Measurements from ENCODE around the gene PIEZO1. TPM values are rescaled to one million over a fixed set of nuclear protein-coding genes. Genes with fewer than 3 reads are reported as not detected.
"Not testable (repeated sequence)": the region's sequence is repeated elsewhere in the genome, so short reads cannot be mapped to it uniquely, and the experiment has no call there.

Gene PIEZO1
- total RNA-seq, 4 donors from 2014 or later: 105 to 248 (median 172) TPM

- WGBS, 2 donors (ENCODE audit: low coverage in 1 of 2): 60 to 76% methylated on average over 3 to 10 of the region's 10 CpGs
- no peak overlapping the region for H3K27ac ChIP-seq
- H3K9me3 ChIP-seq: no peaks in the 10 kb centered on the region
- no peak for ATAC-seq
- H3K4me3 ChIP-seq: no peak overlapping the region
- no peak for TF ChIP-seq EP300 (IDR thresholded peaks at IDR 0.05)
- TF ChIP-seq, protein P1, sequence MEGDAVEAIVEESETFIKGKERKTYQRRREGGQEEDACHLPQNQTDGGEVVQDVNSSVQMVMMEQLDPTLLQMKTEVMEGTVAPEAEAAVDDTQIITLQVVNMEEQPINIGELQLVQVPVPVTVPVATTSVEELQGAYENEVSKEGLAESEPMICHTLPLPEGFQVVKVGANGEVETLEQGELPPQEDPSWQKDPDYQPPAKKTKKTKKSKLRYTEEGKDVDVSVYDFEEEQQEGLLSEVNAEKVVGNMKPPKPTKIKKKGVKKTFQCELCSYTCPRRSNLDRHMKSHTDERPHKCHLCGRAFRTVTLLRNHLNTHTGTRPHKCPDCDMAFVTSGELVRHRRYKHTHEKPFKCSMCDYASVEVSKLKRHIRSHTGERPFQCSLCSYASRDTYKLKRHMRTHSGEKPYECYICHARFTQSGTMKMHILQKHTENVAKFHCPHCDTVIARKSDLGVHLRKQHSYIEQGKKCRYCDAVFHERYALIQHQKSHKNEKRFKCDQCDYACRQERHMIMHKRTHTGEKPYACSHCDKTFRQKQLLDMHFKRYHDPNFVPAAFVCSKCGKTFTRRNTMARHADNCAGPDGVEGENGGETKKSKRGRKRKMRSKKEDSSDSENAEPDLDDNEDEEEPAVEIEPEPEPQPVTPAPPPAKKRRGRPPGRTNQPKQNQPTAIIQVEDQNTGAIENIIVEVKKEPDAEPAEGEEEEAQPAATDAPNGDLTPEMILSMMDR (IDR thresholded peaks at IDR 0.05): no peak
- no peak for TF ChIP-seq POLR2AphosphoS5 (IDR thresholded peaks at IDR 0.05)
- no peak for TF ChIP-seq POLR2A (IDR thresholded peaks at IDR 0.05)
- no peaks in the 10 kb centered on the region for H3K27me3 ChIP-seq
- H3K4me1 ChIP-seq: no peaks in the 10 kb centered on the region
- H3K36me3 ChIP-seq: peaks cover 0 to 22% of the 10 kb centered on the region in 2 donors
Observed at GRCh38 chr16:88669980-88670379, 115.0 kb downstream of the PIEZO1 start.

DNA sequence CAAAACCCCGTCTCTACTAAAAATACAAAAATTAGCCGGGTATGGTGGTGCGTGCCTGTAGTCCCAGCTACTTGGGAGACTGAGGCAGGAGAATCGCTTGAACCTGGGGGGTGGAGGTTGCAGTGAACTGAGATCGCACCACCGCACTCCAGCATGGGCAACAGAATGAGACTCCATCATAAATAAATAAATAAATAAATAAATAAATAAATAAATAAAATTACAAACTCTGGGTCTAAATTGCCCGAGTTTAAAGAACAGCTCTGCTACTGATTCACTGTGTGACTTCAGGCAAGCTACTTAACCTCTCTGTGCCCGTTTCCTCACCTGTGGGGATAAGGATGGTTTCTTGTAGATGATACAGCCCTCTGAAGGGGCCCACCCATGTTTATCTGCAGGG lies 115.5 kb downstream of the PIEZO1 start:
- not testable (repeated sequence) for ATAC-seq, H3K9me3 ChIP-seq, H3K4me1 ChIP-seq, H3K27ac ChIP-seq, H3K4me3 ChIP-seq, H3K27me3 ChIP-seq
- peaks cover 0 to 22% of the 10 kb centered on the region in 2 donors for H3K36me3 ChIP-seq
- WGBS, 2 donors (ENCODE audit: low coverage in 1 of 2): 74 to 93% methylated on average over 2 to 8 of the region's 8 CpGs

GRCh38 chr16:88667461-88667860 lies 117.6 kb downstream of the PIEZO1 start:
- no peaks in the 10 kb centered on the region for H3K27me3 ChIP-seq
- ATAC-seq: no peak
- TF ChIP-seq, protein P1 (IDR thresholded peaks at IDR 0.05): no peak
- no peak for TF ChIP-seq EP300 (IDR thresholded peaks at IDR 0.05)
- TF ChIP-seq POLR2AphosphoS5 (IDR thresholded peaks at IDR 0.05): no peak
- TF ChIP-seq POLR2A (IDR thresholded peaks at IDR 0.05): no peak
- 0% methylated on average over 1 of the region's 5 CpGs; no CpG with 5 or more reads in 1 of the 2 donors for WGBS, 2 donors (ENCODE audit: low coverage in 1 of 2)
- H3K9me3 ChIP-seq: no peaks in the 10 kb centered on the region
- H3K36me3 ChIP-seq: peaks cover 0 to 10% of the 10 kb centered on the region in 2 donors
- peaks cover 0 to 15% (median 5%) of the 10 kb centered on the region in 3 donors for H3K4me1 ChIP-seq
- no peak overlapping the region for H3K4me3 ChIP-seq
- H3K27ac ChIP-seq: no peak overlapping the region

- Histone ChIP-seq H3K4me1 (peaks cover 0 to 30% (median 11%) of the 10 kb centered on the region in 3 donors), H3K27me3 (no peaks in the 10 kb centered on the region), H3K36me3 (peaks cover 0 to 4% of the 10 kb centered on the region in 2 donors), H3K27ac (no peak overlapping the region), H3K9me3 (no peaks in the 10 kb centered on the region), H3K4me3 (no peak overlapping the region)
- 81 to 93% methylated on average over 2 to 3 of the region's 3 CpGs for WGBS, 2 donors (ENCODE audit: low coverage in 1 of 2)
- no peak for ATAC-seq
- TF ChIP-seq EP300 (IDR thresholded peaks at IDR 0.05) (no peak), POLR2A (IDR thresholded peaks at IDR 0.05) (no peak), POLR2AphosphoS5 (IDR thresholded peaks at IDR 0.05) (no peak)
- TF ChIP-seq, protein P1 (IDR thresholded peaks at IDR 0.05): no peak
Observed at GRCh38 chr16:88665570-88665969, 119.5 kb downstream of the PIEZO1 start.

Other genes starting within 250 kb of the PIEZO1 start
- 10 to 100 TPM; 15.8 to 40.6 (median 23.3) TPM for gene ZC3H18, start 214.8 kb downstream of the PIEZO1 start, total RNA-seq
- gene IL17C, start 146.6 kb downstream of the PIEZO1 start, total RNA-seq: not detected
- 100 to 1,000 TPM in 1 of 4 donors, 10 to 100 TPM in 3; 19.9 to 135 (median 79.1) TPM for gene CYBA, start 134.2 kb downstream of the PIEZO1 start, total RNA-seq
- gene MVD, start 122.1 kb downstream of the PIEZO1 start, total RNA-seq: 10 to 100 TPM; 21.3 to 30.3 (median 26.6) TPM
- gene SNAI3, start 98.7 kb downstream of the PIEZO1 start, total RNA-seq: 1 to 10 TPM in 2 of 4 donors, under 1 TPM in 1, not detected in 1; 0.39 to 1.7 (median 1.1) TPM
- 10 to 100 TPM; 19.5 to 27.8 (median 22.3) TPM for gene RNF166, start 78.8 kb downstream of the PIEZO1 start, total RNA-seq
- gene CTU2, start 78.7 kb downstream of the PIEZO1 start, total RNA-seq: 10 to 100 TPM in 2 of 4 donors, 1 to 10 TPM in 2; 6.0 to 19.9 (median 10.7) TPM
- gene CDT1, start 18.6 kb upstream of the PIEZO1 start, total RNA-seq: 1 to 10 TPM in 1 of 4 donors, under 1 TPM in 1, not detected in 2; 0.92 to 2.0 TPM
- gene APRT, start 26.7 kb upstream of the PIEZO1 start, total RNA-seq: 100 to 1,000 TPM in 2 of 4 donors, 10 to 100 TPM in 2; 64.9 to 103 (median 92.9) TPM
- gene GALNS, start 71.7 kb upstream of the PIEZO1 start, total RNA-seq: 10 to 100 TPM in 3 of 4 donors, 1 to 10 TPM in 1; 4.2 to 29.4 (median 15.6) TPM
- gene TRAPPC2L, start 71.9 kb upstream of the PIEZO1 start, total RNA-seq: 10 to 100 TPM; 18.7 to 40.0 (median 21.5) TPM
- gene PABPN1L, start 81.4 kb upstream of the PIEZO1 start, total RNA-seq: under 1 TPM in 1 of 4 donors, not detected in 3; 0.54 TPM
- 1 to 10 TPM; 1.4 to 5.8 (median 1.5) TPM for gene CBFA2T3, start 192.0 kb upstream of the PIEZO1 start, total RNA-seq